ENCODE data around the gene OR4P4. TPM values are rescaled to one million over a fixed set of nuclear protein-coding genes. Genes with fewer than 3 reads are reported as not detected.

Gene OR4P4
- not detected in 2 replicates for polyA plus RNA-seq (2013)

DNA sequence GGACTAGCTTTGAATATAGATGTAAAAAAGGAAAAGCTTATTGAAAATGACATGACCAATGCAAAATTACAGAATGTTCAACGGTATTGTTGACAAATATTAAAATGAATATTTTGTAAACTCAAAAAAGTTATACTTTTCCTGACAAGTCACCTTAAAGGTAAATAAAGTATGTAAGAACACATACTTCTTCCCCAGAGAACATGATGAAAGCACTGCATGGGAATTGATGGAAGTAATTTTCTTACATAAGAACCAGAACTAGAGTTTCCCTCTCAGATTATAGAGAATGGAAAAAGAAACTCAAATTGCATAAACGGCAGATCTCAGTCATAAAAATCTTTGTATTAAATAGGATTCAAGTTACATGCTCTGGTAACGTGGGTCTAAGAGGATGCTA, at the start of gene OR4P4:
Gene OR4P4, plus strand, starts transcription at position 301 of the 400 bp plus-strand sequence.
- no peak within 1 kb of the TSS for H2AFZ ChIP-seq (ENCODE audit: insufficient read depth, low read length, poor library complexity)
- no peaks in the 10 kb centered on the region for H3K36me3 ChIP-seq (ENCODE audit: control insufficient read depth in 1 of 2, insufficient read depth in 2 of 2, low read length in 2 of 2)
- no peak within 1 kb of the TSS for H4K12ac ChIP-seq (ENCODE audit: low read depth, low read length)
- no CpG with 5 or more reads among the region's 3 CpGs for WGBS (ENCODE audit: extremely low coverage, insufficient coverage, insufficient read length)
- no peaks in the 10 kb centered on the region for H3K27me3 ChIP-seq (ENCODE audit: insufficient read depth, low read length)
- no peak within 1 kb of the TSS for H3K4me2 ChIP-seq (ENCODE audit: low read length)
- no peak within 1 kb of the TSS for H4K91ac ChIP-seq (ENCODE audit: low read depth, low read length)
- H3K4ac ChIP-seq (ENCODE audit: low read depth, low read length) = no peak within 1 kb of the TSS
- H3K14ac ChIP-seq (ENCODE audit: low read length) = no peak within 1 kb of the TSS
- H3K9me3 ChIP-seq (ENCODE audit: insufficient read depth, low read depth, low read length) = no peaks in the 10 kb centered on the region
- no peak for DNase-seq
- H2BK5ac ChIP-seq (ENCODE audit: low read depth, low read length, poor library complexity) = no peak within 1 kb of the TSS
- H2AK5ac ChIP-seq (ENCODE audit: low read length) = no peak within 1 kb of the TSS
- H3K9ac ChIP-seq (ENCODE audit: low read length) = no peak within 1 kb of the TSS
- no peak within 1 kb of the TSS for H3K27ac ChIP-seq (ENCODE audit: low read depth, low read length)
- H3K4me1 ChIP-seq (ENCODE audit: control insufficient read depth in 1 of 2, insufficient read depth in 2 of 2, low read length in 2 of 2) = no peaks in the 10 kb centered on the region
- no peak within 1 kb of the TSS for H2BK120ac ChIP-seq (ENCODE audit: insufficient read depth, low read length, poor library complexity)
- H3K18ac ChIP-seq (ENCODE audit: low read length) = no peak within 1 kb of the TSS
- no peaks in the 10 kb centered on the region for H3K79me2 ChIP-seq (ENCODE audit: control insufficient read depth, insufficient read depth, low read length, poor library complexity)
- no peak within 1 kb of the TSS for H3K23ac ChIP-seq (ENCODE audit: low read length)
- no peak within 1 kb of the TSS for H4K8ac ChIP-seq (ENCODE audit: low read depth, low read length)
- H3K4me3 ChIP-seq (ENCODE audit: low read depth, low read length) = no peak within 1 kb of the TSS
- H3K79me1 ChIP-seq (ENCODE audit: low read length) = no peaks in the 10 kb centered on the region
- no peak within 1 kb of the TSS for H2BK12ac ChIP-seq (ENCODE audit: low read length)

DNA sequence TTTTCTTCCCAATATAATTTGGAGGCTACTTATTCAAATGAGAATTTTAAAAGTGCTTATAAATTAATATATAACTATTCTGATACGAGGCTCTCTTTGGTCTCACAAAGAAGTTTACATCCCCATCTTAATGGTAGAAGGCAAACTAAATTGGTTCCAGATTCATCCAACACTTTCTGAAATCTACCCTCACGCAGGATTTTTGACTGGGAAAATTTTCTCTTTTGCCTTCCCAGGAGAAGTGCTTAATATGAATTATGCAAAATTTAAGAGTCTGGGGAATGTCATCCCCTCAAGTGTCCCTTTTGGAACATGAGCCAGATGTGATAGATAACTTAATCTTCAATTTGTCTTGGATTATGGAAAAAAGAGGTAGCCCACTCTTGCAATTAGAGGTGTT, 27.4 kb upstream of the OR4P4 start, which contains the start of gene OR4C11:
Gene OR4C11, minus strand, starts transcription at position 101 of the 400 bp plus-strand sequence. CDS start 3,272 bp downstream, outside the sequence.
- WGBS (ENCODE audit: extremely low coverage, insufficient coverage, insufficient read length) = no CpG with 5 or more reads among the region's 2 CpGs
- no peak within 1 kb of the TSS for H3K4me2 ChIP-seq (ENCODE audit: low read length)
- no peak within 1 kb of the TSS for H4K12ac ChIP-seq (ENCODE audit: low read depth, low read length)

DNA sequence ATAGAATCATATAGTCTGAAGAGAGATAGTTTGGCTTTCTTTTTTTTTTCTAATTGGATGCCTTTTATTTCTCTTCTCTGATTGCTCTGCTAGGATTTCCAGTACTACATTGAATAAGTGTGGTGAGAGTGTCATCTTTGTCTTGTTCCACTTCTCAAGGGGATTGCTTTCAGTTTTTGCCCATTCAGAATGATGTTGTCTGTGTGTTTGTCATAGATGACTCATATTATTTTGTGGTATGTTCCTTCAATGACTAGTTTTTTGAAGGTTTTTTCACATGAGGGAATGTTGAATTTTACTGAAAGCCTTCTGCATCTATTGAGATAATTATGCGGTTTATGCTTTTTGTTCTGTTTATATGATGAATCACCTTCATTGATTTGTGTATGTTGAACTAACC, 10.4 kb upstream of the OR4P4 start:
- Histone ChIP-seq H3K79me1 (ENCODE audit: low read length) (no peaks in the 10 kb centered on the region), H2AK5ac (ENCODE audit: low read length) (no peak overlapping the region), H3K4me1 (ENCODE audit: control insufficient read depth in 1 of 2, insufficient read depth in 2 of 2, low read length in 2 of 2) (no peaks in the 10 kb centered on the region), H3K18ac (ENCODE audit: low read length) (no peak overlapping the region), H3K23ac (ENCODE audit: low read length) (no peak overlapping the region), H3K79me2 (ENCODE audit: control insufficient read depth, insufficient read depth, low read length, poor library complexity) (no peaks in the 10 kb centered on the region), H3K4me3 (ENCODE audit: low read depth, low read length) (no peak overlapping the region), H4K8ac (ENCODE audit: low read depth, low read length) (no peak overlapping the region), H2BK120ac (ENCODE audit: insufficient read depth, low read length, poor library complexity) (no peak overlapping the region), H3K9me3 (ENCODE audit: insufficient read depth, low read depth, low read length) (peaks cover 4% of the 10 kb centered on the region), H3K27ac (ENCODE audit: low read depth, low read length) (no peak overlapping the region), H3K4me2 (ENCODE audit: low read length) (no peak overlapping the region), H4K12ac (ENCODE audit: low read depth, low read length) (no peak overlapping the region), H3K9ac (ENCODE audit: low read length) (no peak overlapping the region), H3K36me3 (ENCODE audit: control insufficient read depth in 1 of 2, insufficient read depth in 2 of 2, low read length in 2 of 2) (no peaks in the 10 kb centered on the region), H3K4ac (ENCODE audit: low read depth, low read length) (no peak overlapping the region), H2BK5ac (ENCODE audit: low read depth, low read length, poor library complexity) (no peak overlapping the region), H2BK12ac (ENCODE audit: low read length) (no peak overlapping the region), H2AFZ (ENCODE audit: insufficient read depth, low read length, poor library complexity) (no peak overlapping the region), H3K14ac (ENCODE audit: low read length) (no peak overlapping the region), H3K27me3 (ENCODE audit: insufficient read depth, low read length) (no peaks in the 10 kb centered on the region), H4K91ac (ENCODE audit: low read depth, low read length) (no peak overlapping the region)
- no CpG with 5 or more reads among the region's 1 CpG for WGBS (ENCODE audit: extremely low coverage, insufficient coverage, insufficient read length)
- no peak for DNase-seq

More for the DNA sequence above, 27.4 kb upstream of the OR4P4 start, which contains the start of gene OR4C11:
- Histone ChIP-seq H4K91ac (ENCODE audit: low read depth, low read length) (no peak within 1 kb of the TSS), H3K4me3 (ENCODE audit: low read depth, low read length) (no peak within 1 kb of the TSS), H3K4me1 (ENCODE audit: control insufficient read depth in 1 of 2, insufficient read depth in 2 of 2, low read length in 2 of 2) (no peaks in the 10 kb centered on the region), H3K23ac (ENCODE audit: low read length) (no peak within 1 kb of the TSS), H4K8ac (ENCODE audit: low read depth, low read length) (no peak within 1 kb of the TSS), H2BK5ac (ENCODE audit: low read depth, low read length, poor library complexity) (no peak within 1 kb of the TSS), H2BK120ac (ENCODE audit: insufficient read depth, low read length, poor library complexity) (no peak within 1 kb of the TSS), H2AFZ (ENCODE audit: insufficient read depth, low read length, poor library complexity) (no peak within 1 kb of the TSS), H3K14ac (ENCODE audit: low read length) (no peak within 1 kb of the TSS), H3K79me1 (ENCODE audit: low read length) (no peaks in the 10 kb centered on the region), H3K9ac (ENCODE audit: low read length) (no peak within 1 kb of the TSS), H3K4ac (ENCODE audit: low read depth, low read length) (no peak within 1 kb of the TSS), H3K36me3 (ENCODE audit: control insufficient read depth in 1 of 2, insufficient read depth in 2 of 2, low read length in 2 of 2) (no peaks in the 10 kb centered on the region), H3K79me2 (ENCODE audit: control insufficient read depth, insufficient read depth, low read length, poor library complexity) (no peaks in the 10 kb centered on the region), H3K18ac (ENCODE audit: low read length) (no peak within 1 kb of the TSS), H2AK5ac (ENCODE audit: low read length) (no peak within 1 kb of the TSS), H3K9me3 (ENCODE audit: insufficient read depth, low read depth, low read length) (peaks cover 1% of the 10 kb centered on the region), H2BK12ac (ENCODE audit: low read length) (no peak within 1 kb of the TSS), H3K27me3 (ENCODE audit: insufficient read depth, low read length) (no peaks in the 10 kb centered on the region), H3K27ac (ENCODE audit: low read depth, low read length) (no peak within 1 kb of the TSS)
- no peak for DNase-seq

DNA sequence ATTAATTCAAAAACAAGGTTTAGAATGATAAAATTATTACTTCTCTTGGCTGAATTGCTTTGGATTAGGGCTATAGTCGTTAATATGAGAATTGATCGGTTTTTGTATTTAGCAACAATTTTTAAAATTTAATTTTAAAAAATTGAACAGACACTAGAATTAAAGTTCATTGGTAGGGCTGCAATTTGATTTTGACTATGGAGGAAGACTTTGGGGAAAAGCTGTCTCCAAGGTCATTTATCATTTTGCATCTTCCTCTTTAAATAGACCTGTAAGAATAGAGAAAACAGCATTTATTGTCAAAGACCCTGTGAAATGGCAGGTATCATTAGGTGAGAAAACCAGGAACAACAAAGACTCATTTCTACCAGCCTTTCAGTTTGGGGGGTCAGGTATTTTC, 13.1 kb downstream of the OR4P4 start, which contains the start of gene OR4S2:
Gene OR4S2, plus strand, starts transcription at position 301 of the 400 bp plus-strand sequence. CDS start 2,577 bp downstream, outside the sequence.
- Histone ChIP-seq H4K91ac (ENCODE audit: low read depth, low read length) (no peak within 1 kb of the TSS), H3K4me3 (ENCODE audit: low read depth, low read length) (no peak within 1 kb of the TSS), H3K4me2 (ENCODE audit: low read length) (no peak within 1 kb of the TSS), H2BK12ac (ENCODE audit: low read length) (no peak within 1 kb of the TSS), H2BK120ac (ENCODE audit: insufficient read depth, low read length, poor library complexity) (no peak within 1 kb of the TSS), H3K27ac (ENCODE audit: low read depth, low read length) (no peak within 1 kb of the TSS), H3K79me2 (ENCODE audit: control insufficient read depth, insufficient read depth, low read length, poor library complexity) (no peaks in the 10 kb centered on the region), H2BK5ac (ENCODE audit: low read depth, low read length, poor library complexity) (no peak within 1 kb of the TSS), H4K8ac (ENCODE audit: low read depth, low read length) (no peak within 1 kb of the TSS), H3K4ac (ENCODE audit: low read depth, low read length) (no peak within 1 kb of the TSS), H3K18ac (ENCODE audit: low read length) (no peak within 1 kb of the TSS), H3K4me1 (ENCODE audit: control insufficient read depth in 1 of 2, insufficient read depth in 2 of 2, low read length in 2 of 2) (no peaks in the 10 kb centered on the region), H3K79me1 (ENCODE audit: low read length) (no peaks in the 10 kb centered on the region), H4K12ac (ENCODE audit: low read depth, low read length) (no peak within 1 kb of the TSS), H2AK5ac (ENCODE audit: low read length) (no peak within 1 kb of the TSS), H3K27me3 (ENCODE audit: insufficient read depth, low read length) (no peaks in the 10 kb centered on the region), H3K9ac (ENCODE audit: low read length) (no peak within 1 kb of the TSS), H3K14ac (ENCODE audit: low read length) (no peak within 1 kb of the TSS), H3K36me3 (ENCODE audit: control insufficient read depth in 1 of 2, insufficient read depth in 2 of 2, low read length in 2 of 2) (no peaks in the 10 kb centered on the region), H3K23ac (ENCODE audit: low read length) (no peak within 1 kb of the TSS), H3K9me3 (ENCODE audit: insufficient read depth, low read depth, low read length) (no peaks in the 10 kb centered on the region), H2AFZ (ENCODE audit: insufficient read depth, low read length, poor library complexity) (no peak within 1 kb of the TSS)
- DNase-seq = no peak
- no CpG with 5 or more reads among the region's 2 CpGs for WGBS (ENCODE audit: extremely low coverage, insufficient coverage, insufficient read length)

All from trophoblast cell (in vitro differentiated cells and primary cell).